ELR (cell line): ENCODE measurements around the gene WDPCP.
A peak's percentile ranks its signal among the peaks of the same experiment; 100 is the strongest.
"Not testable (repeated sequence)": the region's sequence is repeated elsewhere in the genome, so short reads cannot be mapped to it uniquely, and the experiment has no call there.

Experiments
- DNase-seq: peaks from one replicate; pipeline ENCODE4 v3.0.0-alpha.2; 2015; ENCODE audit warnings: low read depth

WDPCP gene

GRCh38 chr2:63444565-63445288 is 143.6 kb downstream of the WDPCP start:
- no peak for DNase-seq

DNA sequence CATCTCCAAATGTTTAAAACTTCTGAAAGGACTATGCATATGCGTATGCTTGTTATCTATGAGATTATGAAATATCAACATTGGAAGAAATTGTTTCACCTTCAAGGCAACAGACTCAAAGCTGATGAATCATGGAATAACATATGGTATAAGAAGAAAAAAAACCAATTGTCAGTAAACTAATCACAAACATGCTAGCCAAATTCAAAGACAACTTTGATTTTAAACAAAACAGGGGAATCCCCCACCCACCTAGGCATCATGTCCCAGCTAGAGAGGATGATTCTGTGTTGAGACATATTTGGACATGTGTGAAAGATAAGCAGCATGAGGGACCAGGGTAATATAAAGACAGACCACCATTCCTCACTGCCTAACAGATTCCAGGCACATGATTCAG is 147.7 kb downstream of the WDPCP start:
- peak; percentile 33 for DNase-seq

- DNase-seq = no peak
Observed at GRCh38 chr2:63438181-63438580, 150.1 kb downstream of the WDPCP start.

DNA sequence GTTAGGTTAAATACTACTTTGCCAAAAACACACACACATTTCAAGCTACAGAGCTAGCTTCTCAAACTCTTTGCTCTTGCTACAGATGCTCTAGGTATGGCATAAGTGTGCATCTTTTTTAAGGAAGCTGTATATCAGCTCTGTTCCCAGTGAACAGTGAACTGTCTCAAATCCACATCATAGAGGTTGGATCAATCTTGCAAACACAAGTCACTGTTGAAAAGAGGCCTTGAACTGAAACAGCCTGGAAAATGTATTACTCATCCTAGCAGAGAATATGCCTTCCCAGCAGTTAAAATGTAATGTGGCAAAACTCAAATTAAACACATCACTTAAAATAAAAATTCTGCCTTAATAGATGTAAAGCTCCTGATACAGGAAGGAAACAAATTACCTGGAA is 151.8 kb downstream of the WDPCP start:
- DNase-seq = no peak

- DNase-seq = no peak
Observed at GRCh38 chr2:63435070-63435469, 153.2 kb downstream of the WDPCP start.

DNA sequence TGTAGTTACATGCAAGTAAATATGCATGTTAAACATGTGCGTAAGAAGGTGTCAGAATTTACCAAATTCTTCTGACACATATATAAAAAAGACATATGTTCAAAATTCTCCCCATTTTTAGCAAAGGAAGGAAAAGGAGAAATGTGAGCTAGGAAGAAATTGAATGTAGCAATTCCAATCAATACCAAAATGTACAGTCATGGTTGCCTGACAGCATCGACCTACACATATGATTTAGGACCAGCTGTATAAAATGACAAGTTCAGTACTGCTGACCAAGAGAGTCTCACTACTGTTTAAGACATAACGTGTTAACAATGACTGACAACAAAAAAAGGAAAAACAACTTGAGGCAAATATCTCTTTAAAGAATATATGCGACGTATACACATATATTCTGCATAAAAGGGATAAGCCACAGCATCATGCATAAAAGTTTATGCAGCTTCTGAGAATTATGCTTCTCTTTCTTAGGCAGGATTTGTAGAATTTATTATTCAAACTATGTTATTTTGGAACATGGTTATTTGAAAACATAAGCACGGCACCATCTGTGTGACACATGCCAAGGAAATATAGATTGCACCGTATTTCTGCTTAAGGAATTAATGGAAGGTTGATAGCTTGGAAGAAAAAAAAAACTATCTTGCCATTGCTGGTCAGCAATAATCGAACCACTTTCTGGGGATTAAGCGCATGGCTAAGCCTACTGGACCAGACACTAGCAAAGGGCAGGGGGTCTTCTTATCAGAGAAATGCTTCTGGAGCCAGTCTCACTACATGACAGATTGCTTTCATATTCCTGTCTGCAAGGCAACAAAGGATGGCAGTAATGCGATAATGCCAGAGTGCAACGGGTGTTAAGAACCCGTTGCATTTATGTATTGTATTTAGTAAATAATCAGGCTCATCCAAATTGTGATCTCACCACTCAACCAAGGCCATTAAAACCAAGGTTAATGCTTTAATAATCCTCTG is 154.0 kb downstream of the WDPCP start:
- DNase-seq = no peak

DNA sequence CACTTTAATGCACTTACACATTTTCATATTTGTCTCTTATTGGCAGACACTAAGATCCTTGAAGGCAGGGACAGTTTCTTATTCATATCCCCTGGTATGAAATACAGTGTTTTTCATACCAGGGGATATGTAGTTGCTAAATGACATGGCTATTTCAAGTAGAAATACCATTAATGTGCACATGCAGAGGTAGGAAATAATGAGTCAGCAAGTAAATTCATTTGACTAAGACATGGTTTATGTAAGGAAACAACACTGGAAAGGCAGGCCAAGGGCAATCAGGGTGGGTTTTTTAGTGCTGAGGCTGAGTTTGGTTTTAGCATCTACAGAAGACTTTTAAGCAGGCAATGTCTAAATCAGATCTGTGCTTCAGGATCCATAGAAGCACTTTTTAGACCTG is 155.9 kb downstream of the WDPCP start:
- DNase-seq = peak; percentile 21

DNA sequence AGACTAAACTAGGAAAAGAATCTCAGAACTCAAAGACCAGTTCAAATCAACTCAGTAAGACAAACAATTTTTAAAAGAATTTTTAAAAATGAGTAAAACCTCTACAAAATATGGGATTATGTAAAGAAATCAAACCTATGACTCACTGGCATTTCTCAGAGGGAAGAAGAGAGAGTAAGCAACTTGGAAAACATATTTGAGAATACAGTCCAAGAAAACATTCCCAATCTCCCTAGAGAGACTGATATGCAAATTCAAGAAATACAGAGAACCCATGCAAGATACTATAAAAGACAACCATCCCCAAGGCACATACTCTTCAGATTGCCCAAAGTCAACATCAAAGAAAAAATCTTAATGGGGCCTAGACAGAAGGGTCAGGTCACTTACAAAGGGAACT is 162.7 kb downstream of the WDPCP start:
- no peak for DNase-seq

GRCh38 chr2:63425079-63425416 is 163.2 kb downstream of the WDPCP start:
- no peak for DNase-seq

DNA sequence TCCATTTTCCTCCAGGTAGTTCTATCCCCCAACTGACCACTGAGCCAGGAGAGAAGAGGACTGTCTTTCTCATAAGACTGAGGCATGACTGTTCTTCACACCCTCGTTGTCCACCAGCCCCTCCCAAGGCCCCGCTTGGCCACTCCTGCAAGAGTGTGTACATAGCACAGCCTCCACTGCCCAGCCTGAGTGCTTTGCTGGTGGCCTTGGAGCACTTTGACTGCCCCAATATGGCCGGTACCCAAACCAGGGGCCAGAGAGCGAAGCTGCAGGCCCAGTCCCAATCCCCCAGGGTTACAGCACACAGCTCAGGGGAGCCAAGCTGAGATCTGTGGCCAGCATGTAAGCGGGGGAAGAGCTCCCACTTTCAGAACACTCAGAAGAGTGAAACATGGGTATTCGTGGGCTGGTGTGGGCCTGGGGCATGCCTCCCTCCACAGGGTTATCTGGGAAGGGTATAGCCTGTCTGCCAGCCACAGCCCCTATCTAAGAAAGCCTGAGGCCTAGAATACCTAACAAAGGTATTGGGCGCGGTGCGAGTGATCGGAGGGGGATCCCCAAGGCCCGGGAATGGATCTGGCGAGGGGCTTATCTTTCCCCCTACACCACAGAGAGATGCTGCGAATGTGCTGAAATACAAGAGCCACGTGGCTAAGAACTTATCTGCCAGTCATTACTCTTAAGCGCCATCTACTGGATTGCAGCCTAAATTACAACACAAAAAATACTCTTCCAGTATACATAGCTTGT is 163.8 kb downstream of the WDPCP start:
- peak; percentile 70 for DNase-seq

- DNase-seq = no peak
Observed at GRCh38 chr2:63422556-63422955, 165.7 kb downstream of the WDPCP start.

- no peak for DNase-seq
Observed at GRCh38 chr2:63408530-63408929, 179.7 kb downstream of the WDPCP start.

GRCh38 chr2:63406641-63407040 is 181.6 kb downstream of the WDPCP start:
- no peak for DNase-seq

DNA sequence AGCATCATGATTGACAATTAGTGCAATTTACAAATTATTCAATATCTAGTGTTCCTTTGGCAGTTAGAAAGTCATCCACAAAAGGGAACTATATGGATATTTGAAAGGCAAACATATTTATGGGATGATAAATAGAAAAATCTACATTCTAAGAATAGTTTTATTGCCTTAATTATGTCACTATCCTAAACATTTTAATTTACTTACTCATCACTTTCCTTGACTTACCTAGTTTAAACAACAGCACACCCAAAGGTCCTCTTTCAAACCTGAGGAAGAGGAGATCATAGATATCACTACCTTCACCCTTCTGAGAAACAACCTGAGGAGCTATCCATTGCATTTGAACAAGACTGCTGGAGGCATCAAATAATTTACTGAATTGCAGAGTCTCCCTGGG is 184.5 kb downstream of the WDPCP start:
- no peak for DNase-seq

- not testable (repeated sequence) for DNase-seq
Observed at GRCh38 chr2:63402889-63403288, 185.4 kb downstream of the WDPCP start.

- no peak for DNase-seq
Observed at GRCh38 chr2:63399156-63399555, 189.1 kb downstream of the WDPCP start.

DNA sequence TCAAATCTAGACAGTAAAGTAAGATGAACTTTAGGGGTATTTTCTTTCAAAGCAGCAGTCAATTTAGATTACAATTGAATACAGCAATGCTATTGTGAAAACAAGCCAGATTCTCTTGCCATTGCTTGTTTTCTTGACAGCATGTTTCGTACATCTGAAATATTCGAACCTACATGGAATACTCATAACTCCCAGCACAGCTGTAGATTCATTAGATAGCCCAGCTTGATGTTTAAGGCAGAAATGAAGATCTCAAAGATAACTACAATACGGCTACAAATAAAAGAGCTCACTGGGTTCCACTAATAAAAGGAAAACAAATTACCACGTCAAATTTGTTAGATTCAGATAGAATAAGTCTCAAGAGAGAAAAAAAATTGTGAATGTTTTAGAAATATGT is 208.8 kb downstream of the WDPCP start:
- DNase-seq = no peak

- no peak for DNase-seq
Observed at GRCh38 chr2:63378589-63378988, 209.7 kb downstream of the WDPCP start.

GRCh38 chr2:63374341-63374740 is 213.9 kb downstream of the WDPCP start:
- DNase-seq = no peak

DNA sequence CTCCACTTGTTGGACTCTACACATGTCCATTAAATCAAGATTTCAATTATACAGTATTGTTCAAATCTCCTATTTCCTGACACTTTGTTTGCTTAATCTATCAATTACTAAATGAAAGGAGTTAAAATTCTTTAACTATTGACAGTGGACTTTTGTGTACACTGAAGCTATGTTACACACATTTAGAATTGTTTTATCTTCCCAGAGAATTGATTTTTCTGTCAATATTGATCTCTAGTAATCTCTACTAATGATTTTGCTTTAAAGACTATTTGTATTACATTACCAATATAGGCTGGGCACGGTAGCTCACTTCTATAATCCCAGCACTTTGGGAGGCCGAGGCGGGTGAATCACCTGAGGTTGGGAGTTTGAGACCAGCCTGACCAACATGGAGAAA is 215.7 kb downstream of the WDPCP start:
- DNase-seq = no peak

GRCh38 chr2:63369146-63369545 is 219.1 kb downstream of the WDPCP start:
- no peak for DNase-seq

GRCh38 chr2:63364866-63365265 is 223.4 kb downstream of the WDPCP start:
- DNase-seq = no peak

GRCh38 chr2:63357722-63358121 is 230.6 kb downstream of the WDPCP start:
- DNase-seq = not testable (repeated sequence)
